Right lobe of liver (tissue), 4 donors: ENCODE data around the gene ADCYAP1.

Source experiments
- POLR2A ChIP-seq: fragments of 450-650 bp; IDR thresholded peaks from one replicate; pipeline ENCODE4 v1.6.1; 2017; ENCODE audit warnings: antibody characterized with exemption, mild to moderate bottlenecking
- TF ChIP-seq, protein P1 (sequence below), 4 donors: fragments of 200-600 bp in 3 of 4; fragments of 450-650 bp in 1 of 4; IDR thresholded peaks; one replicate each; pipeline versions ENCODE4 v1.5.1 to v1.8.0; 2016 to 2022; ENCODE audit warnings: antibody characterized with exemption in 4 of 4, mild to moderate bottlenecking in 2 of 4
- donor health status: DM: no; HTN: no; CAD: no.
- donor health status: DM: no; HTN: no; CAD: no.
- donor health status: DM: no; HTN: yes; CAD: no.

DNA sequence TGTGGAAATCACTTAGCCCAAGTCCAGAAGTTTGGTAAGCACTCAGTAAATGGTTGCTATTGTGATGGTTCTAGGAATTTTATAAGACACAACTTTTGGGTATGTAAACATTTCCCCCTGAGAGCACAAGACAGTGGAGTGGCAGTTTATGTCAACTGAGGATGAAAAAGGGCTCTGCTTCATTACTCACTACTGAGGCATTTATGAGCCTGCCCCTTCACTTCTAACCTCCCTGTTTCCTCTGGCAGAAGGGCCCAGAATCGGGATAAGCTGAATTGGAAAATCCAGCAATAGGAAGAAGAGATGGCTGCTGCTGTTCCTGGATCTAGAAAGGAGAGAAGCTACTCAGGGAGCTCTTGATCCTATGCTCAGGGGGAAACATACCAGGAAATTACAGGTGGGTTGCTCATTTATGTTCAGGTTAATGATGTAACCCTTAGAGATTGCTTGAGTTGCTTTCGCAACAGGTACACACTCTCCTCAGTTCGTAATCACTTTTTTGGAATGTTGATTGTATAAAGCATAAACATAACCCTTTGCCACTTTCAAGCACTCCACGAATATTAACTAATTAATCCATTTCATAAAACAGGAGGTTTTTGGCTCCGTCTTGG is 46.3 kb downstream of the ADCYAP1 start:
- TF ChIP-seq, protein P1, sequence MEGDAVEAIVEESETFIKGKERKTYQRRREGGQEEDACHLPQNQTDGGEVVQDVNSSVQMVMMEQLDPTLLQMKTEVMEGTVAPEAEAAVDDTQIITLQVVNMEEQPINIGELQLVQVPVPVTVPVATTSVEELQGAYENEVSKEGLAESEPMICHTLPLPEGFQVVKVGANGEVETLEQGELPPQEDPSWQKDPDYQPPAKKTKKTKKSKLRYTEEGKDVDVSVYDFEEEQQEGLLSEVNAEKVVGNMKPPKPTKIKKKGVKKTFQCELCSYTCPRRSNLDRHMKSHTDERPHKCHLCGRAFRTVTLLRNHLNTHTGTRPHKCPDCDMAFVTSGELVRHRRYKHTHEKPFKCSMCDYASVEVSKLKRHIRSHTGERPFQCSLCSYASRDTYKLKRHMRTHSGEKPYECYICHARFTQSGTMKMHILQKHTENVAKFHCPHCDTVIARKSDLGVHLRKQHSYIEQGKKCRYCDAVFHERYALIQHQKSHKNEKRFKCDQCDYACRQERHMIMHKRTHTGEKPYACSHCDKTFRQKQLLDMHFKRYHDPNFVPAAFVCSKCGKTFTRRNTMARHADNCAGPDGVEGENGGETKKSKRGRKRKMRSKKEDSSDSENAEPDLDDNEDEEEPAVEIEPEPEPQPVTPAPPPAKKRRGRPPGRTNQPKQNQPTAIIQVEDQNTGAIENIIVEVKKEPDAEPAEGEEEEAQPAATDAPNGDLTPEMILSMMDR (IDR thresholded peaks at IDR 0.05) = no peak
- no peak for TF ChIP-seq POLR2A
